ENCODE measurements around the gene C6orf58.
"Not testable (repeated sequence)": the region's sequence is repeated elsewhere in the genome, so short reads cannot be mapped to it uniquely, and the experiment has no call there.

The C6orf58 gene

DNA sequence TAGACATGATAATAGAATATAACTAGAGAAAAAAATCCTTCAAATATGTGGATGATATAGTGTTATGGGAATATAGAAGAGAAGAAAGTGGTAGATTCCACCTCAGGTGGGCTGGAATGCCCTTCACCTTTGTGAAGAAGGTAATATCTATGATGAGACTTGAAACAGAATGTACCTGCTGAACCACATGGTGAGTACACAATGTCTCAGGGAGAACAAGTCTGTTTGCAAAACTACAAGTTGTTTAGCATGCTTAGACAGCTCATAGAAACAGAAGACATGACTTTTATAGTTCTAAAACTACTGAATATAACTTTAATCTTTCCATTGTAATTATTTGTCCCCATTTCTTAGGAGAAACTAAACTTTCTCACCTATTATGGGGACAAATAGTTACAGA, 12.2 kb downstream of the C6orf58 start:
- in situ Hi-C loops (cut with MboI; ENCODE audit: low sequenced_read_pairs) = no loop called here

DNA sequence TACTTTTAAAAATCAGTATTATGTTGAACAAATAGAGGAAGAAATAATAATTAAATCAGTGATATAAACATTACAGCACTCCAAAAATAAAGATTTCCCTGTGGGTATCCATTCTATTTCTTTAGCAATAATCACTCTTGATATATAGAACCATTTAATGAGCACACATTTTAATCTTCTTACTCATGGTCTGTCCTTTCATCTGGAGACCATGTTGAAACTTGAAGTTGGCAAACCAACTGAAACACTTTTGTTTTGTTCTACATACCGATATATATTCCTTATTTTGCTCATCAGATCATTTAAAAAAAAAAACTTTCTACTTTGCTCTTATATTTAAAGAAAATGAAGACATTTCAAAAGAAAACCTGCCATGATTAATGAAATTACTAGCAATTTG, 13.4 kb downstream of the C6orf58 start:
- in situ Hi-C loops (cut with MboI; ENCODE audit: low sequenced_read_pairs) = no loop called here

DNA sequence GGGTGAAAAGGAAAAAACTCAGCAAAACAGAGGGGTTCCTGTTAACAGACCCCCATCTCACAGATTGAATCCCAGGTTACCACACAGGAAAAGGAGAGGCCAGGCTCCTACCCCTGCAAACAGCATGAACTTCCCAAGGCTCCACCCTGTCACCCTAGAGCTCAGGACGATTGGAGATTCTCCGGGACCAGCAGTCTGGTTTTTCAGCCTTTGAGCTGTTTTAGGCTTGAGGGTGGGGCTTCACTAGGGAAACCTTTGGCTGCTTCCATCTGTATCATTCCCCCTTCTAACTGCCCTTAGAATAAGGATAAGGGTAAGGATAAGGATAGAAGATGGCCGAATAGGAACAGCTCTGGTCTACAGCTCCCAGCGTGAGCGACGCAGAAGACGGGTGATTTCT, 16.0 kb downstream of the C6orf58 start:
- in situ Hi-C loops (cut with MboI; ENCODE audit: low sequenced_read_pairs) = no loop called here

DNA sequence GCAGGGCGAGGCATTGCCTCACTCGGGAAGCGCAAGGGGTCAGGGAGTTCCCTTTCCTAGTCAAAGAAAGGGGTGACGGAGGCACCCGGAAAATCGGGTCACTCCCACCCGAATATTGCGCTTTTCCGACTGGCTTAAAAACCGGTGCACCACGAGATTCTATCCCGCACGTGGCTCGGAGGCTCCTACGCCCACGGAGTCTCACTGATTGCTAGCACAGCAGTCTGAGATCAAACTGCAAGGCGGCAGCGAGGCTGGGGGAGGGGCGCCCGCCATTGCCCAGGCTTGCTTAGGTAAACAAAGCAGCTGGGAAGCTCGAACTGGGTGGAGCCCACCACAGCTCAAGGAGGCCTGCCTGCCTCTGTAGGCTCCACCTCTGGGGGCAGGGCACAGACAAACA, 16.5 kb downstream of the C6orf58 start:
- in situ Hi-C loops (cut with MboI; ENCODE audit: low sequenced_read_pairs) = not testable (repeated sequence)

DNA sequence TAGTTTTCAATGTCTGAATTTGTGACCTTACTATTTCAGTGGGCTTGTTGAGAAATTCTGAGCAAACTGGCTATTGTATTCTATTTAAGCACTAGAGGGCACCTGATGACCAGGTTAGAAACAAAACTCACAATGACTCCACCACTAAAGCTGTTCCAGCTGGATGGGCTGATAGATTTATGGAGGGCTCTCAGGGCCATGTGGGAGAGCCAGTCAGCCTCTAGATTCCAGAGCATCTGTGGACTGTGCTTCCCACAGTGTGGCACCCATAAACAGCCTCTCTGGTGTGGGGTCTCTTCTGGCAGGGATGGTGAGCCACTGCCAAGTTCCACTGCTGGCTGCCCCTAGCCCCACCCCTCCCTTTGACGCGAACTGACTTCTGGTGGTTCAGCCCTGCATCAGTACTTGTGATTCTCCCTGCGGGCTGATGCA, 29.2 kb downstream of the C6orf58 start:
- in situ Hi-C loops (cut with MboI; ENCODE audit: low sequenced_read_pairs) = no loop called here

DNA sequence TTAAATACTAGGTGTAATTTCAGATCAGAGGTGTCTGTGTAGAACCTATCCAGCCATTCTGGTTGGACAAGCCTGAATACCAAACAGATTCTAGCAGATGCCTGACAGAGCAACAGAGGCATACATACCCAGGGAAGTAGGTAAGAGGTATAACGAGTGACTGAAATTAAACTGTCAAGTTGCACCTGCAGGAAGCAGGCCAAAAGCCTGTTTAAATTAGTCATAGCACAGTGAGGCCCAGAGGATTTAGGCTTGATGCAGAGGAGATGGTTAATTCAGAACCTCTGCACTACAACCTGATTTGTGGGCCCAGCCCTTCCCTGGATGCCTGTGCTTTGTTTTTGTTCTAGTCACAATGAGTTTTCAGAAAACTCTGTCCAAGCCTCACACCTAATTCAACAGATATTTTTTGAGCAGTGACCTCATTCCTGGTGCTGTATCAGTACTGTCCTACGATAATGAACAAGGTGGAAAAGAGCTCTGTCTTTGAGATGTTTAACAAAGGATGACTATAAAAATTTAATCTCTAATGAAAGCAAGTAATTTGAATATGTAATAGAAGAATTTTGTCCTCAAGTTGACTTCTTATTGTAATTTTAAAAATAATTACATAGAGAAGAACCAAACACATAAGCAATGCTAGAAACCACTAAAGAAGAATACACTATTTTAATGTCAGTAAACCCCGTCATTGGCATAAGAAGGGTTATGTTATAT, 31.7 kb downstream of the C6orf58 start:
- in situ Hi-C loops (cut with MboI; ENCODE audit: low sequenced_read_pairs) = no loop called here

DNA sequence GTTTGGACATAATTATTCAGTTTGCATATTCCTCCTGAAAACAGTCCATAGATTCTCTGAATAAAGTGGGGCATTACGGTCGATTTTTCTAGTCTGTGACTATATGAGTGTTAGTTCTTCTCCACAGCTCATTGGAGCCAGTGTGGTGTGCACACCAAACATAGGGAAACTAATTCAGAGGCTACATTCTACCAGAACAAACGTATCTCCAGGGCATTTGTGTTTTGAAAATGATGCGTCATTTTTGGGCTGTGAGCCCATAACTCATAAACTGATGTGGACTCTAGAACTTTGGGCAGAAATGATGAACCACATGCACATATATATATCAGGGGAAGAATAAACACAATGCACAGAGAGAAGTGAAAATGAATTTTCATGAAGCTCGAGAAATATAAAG, 41.8 kb downstream of the C6orf58 start:
- in situ Hi-C loops (cut with MboI; ENCODE audit: low sequenced_read_pairs) = no loop called here

DNA sequence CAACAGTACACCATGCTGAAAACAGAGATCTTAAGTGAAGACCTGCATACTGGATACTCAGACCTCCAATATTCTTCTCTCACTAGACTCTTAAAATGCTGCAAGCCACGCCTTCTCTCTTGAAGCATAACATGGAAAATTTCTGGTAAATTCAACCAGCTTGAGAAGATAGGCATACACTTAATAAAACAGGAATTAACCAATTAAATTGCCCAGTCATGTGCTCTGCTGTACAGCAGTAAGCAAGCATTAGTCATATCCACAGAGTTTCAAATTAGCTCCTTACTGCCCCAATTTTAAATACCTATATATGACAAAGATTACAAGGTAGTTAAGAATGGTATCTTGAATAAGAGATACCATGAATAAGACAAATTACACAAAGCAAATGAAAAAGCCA, 53.8 kb downstream of the C6orf58 start:
- in situ Hi-C loops (cut with MboI; ENCODE audit: low sequenced_read_pairs) = no loop called here

DNA sequence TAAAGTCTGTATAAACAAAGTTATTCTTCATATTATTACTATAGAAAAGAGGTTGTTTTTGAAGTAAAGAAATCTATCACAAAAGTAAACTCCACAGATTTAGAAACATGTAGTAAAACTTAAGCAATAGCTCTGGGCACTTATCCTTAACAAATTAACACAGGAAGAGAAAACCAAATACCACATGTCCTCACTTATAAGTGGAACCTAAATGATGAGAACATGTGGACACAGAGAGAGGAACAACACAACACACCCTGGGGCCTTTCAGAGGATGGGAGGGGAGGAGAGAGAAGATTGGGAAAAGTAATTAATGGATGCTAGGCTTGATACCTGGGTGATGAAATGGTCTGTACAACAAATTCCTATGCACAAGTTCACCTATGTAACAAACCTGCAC, 57.2 kb downstream of the C6orf58 start:
- in situ Hi-C loops (cut with MboI; ENCODE audit: low sequenced_read_pairs) = no loop called here

DNA sequence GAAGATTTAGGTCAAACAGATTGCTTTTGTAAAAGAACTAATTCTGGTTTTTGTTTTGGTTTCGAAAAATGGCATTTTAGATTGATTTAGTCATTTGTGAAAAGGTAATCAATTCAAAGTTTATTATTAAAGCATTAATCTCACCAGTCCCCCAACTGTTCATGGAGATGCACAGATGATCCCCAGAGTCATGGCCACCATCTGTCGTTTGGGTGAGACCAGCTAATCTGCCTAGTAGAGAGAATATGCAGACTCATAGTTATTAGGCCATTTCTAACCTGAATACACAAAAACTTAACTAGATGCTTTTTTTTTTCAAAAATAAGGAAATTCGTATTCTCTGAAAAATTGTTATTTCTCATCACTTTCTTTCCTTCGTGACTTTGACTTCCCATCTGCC, 58.1 kb downstream of the C6orf58 start:
- in situ Hi-C loops (cut with MboI; ENCODE audit: low sequenced_read_pairs) = no loop called here

DNA sequence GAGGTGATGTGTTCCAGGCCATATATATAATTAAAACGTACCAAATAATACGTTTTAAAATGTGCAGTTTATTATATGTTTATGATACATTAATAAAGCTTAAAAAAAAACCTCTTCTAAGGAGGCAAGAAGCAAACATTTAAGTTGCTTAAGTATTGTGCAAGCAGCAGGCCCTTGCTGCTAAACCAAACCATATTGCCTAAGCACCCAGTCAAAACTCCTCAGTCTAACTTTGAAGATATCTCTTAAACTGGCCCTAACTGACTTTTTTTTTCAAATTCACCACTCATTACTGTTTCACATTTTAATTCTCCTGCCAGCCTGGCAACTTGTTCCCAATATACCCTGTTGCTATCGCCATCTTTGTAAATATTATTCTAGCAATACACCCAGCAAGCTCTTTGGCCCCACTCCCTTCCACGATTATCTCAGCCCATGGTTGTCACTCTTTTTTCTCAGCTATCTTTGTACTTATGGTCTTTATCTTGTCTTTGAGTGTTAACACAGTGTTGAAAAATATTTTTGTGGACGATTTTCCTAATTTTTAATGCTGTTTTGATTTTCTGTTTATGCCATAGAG, 60.9 kb downstream of the C6orf58 start:
- in situ Hi-C loops (cut with MboI; ENCODE audit: low sequenced_read_pairs) = no loop called here

Data from HL-60/S4 (cell line).